CD14-positive monocyte (primary cell): ENCODE results near the gene SLC8A2. TPM values are rescaled to one million over a fixed set of nuclear protein-coding genes. Genes with fewer than 3 reads are reported as not detected.

Experiments
- DNase-seq, 3 donors: peaks; one replicate each; pipeline ENCODE4 v3.0.0-alpha.2; 2011 to 2022
- H2AFZ ChIP-seq: 2 replicates; pipeline ENCODE4 v1.6.0; 2012; ENCODE audit warnings: mild to moderate bottlenecking, low read depth, low read length, inconsistent platforms; ENCODE audit not compliant: insufficient read depth, poor library complexity, severe bottlenecking
- H3K27ac ChIP-seq, 2 donors: 1 replicate in 1 of 2; 2 replicates in 1 of 2; pipeline ENCODE4 v1.5.1; 2012 to 2013; ENCODE audit warnings: low read length in 2 of 2, control low read depth in 1 of 2, inconsistent platforms in 1 of 2, low read depth in 1 of 2, mild to moderate bottlenecking in 1 of 2
- H3K27me3 ChIP-seq, 2 donors: one replicate each; pipeline versions ENCODE4 v1.6.0 to v1.6.1; 2011 to 2013; ENCODE audit warnings: low read length in 2 of 2; ENCODE audit not compliant: control insufficient read depth in 2 of 2, insufficient read depth in 2 of 2
- H3K36me3 ChIP-seq, 2 donors: replicated peaks in 1 of 2; 1 replicate in 1 of 2; 2 replicates in 1 of 2; pipeline versions ENCODE4 v1.5.1 to v1.6.1; 2012 to 2013; ENCODE audit warnings: low read length in 2 of 2, control low read depth in 1 of 2, inconsistent platforms in 1 of 2, mild to moderate bottlenecking in 1 of 2; ENCODE audit not compliant: insufficient read depth in 2 of 2, control insufficient read depth in 1 of 2
- H3K4me1 ChIP-seq, 2 donors: 1 replicate in 1 of 2; 2 replicates in 1 of 2; pipeline versions ENCODE4 v1.5.1 to v1.6.1; 2012 to 2013; ENCODE audit warnings: low read length in 2 of 2, control low read depth in 1 of 2, inconsistent platforms in 1 of 2, mild to moderate bottlenecking in 1 of 2, moderate library complexity in 1 of 2; ENCODE audit not compliant: insufficient read depth in 2 of 2, control insufficient read depth in 1 of 2
- H3K4me2 ChIP-seq: replicated peaks from 2 replicates; pipeline ENCODE3; 2012; ENCODE audit warnings: low read length, moderate library complexity, mild to moderate bottlenecking; ENCODE audit not compliant: poor library complexity, severe bottlenecking; ENCODE audit errors: extremely low read depth
- H3K4me3 ChIP-seq, 3 experiments: fragments of 200-600 bp in 1 of 3; sonication (generic) in 1 of 3; replicated peaks in 1 of 3; 1 replicate in 2 of 3; 2 replicates in 1 of 3; pipeline ENCODE4 v1.5.1; 2011 to 2013; ENCODE audit warnings: low read length in 3 of 3, mild to moderate bottlenecking in 3 of 3, control low read depth in 2 of 3, low read depth in 2 of 3, inconsistent platforms in 1 of 3, moderate library complexity in 1 of 3
- H3K79me2 ChIP-seq: 2 replicates; pipeline ENCODE4 v1.6.0; 2012; ENCODE audit warnings: mild to moderate bottlenecking, control low read depth, inconsistent platforms, low read length, moderate library complexity; ENCODE audit not compliant: insufficient read depth
- H3K9ac ChIP-seq: 2 replicates; pipeline ENCODE4 v1.6.0; 2017; ENCODE audit warnings: low read length, mild to moderate bottlenecking; ENCODE audit not compliant: insufficient read depth, poor library complexity, severe bottlenecking
- H3K9me3 ChIP-seq, 2 donors: replicated peaks in 1 of 2; 1 replicate in 1 of 2; 2 replicates in 1 of 2; pipeline versions ENCODE4 v1.5.1 to v1.6.1; 2012 to 2013; ENCODE audit warnings: low read length in 2 of 2, control low read depth in 1 of 2; ENCODE audit not compliant: control insufficient read depth in 1 of 2, insufficient read depth in 1 of 2
- H4K20me1 ChIP-seq: 2 replicates; pipeline ENCODE4 v1.6.0; 2012; ENCODE audit warnings: mild to moderate bottlenecking, low read length, control low read depth, moderate library complexity; ENCODE audit not compliant: insufficient read depth
- H3K27ac Mint-ChIP-seq, 7 donors: one replicate each; pipeline ENCODE4 v1.8.0; 2020; ENCODE audit warnings: mild to moderate bottlenecking in 7 of 7, mixed read lengths in 7 of 7, moderate library complexity in 6 of 7, inconsistent platforms in 2 of 7
- H3K27me3 Mint-ChIP-seq, 3 donors: one replicate each; pipeline ENCODE4 v1.8.0; 2021 to 2022; ENCODE audit warnings: low read depth in 3 of 3, mild to moderate bottlenecking in 3 of 3, mixed read lengths in 3 of 3, moderate library complexity in 3 of 3, inconsistent platforms in 1 of 3
- H3K36me3 Mint-ChIP-seq, 2 donors: one replicate each; pipeline ENCODE4 v1.8.0; 2020; ENCODE audit warnings: mixed read lengths in 2 of 2, inconsistent platforms in 1 of 2, mild to moderate bottlenecking in 1 of 2
- H3K4me1 Mint-ChIP-seq: one replicate; pipeline ENCODE4 v1.8.0; 2020; ENCODE audit warnings: mild to moderate bottlenecking, mixed read lengths
- H3K4me3 Mint-ChIP-seq, 2 donors: one replicate each; pipeline ENCODE4 v1.8.0; 2020; ENCODE audit warnings: mild to moderate bottlenecking in 2 of 2, mixed read lengths in 2 of 2, moderate library complexity in 1 of 2
- H3K9me3 Mint-ChIP-seq, 7 donors: one replicate each; pipeline ENCODE4 v1.8.0; 2020 to 2022; ENCODE audit warnings: mixed read lengths in 7 of 7, mild to moderate bottlenecking in 6 of 7, moderate library complexity in 6 of 7, inconsistent platforms in 2 of 7
- CTCF ChIP-seq: fragments of 200-600 bp; IDR thresholded peaks from one replicate; pipeline ENCODE4 v1.8.0; 2022; ENCODE audit warnings: antibody characterized with exemption, mild to moderate bottlenecking
- WGBS: methylation state at CpG from one replicate; pipeline ENCODE4 v1.1.5; 2013; ENCODE audit warnings: missing lambda C conversion rate; ENCODE audit not compliant: insufficient coverage; 5-methylcytosine and 5-hydroxymethylcytosine counted together
- intact Hi-C, 2 donors: fragments of 100-400 bp; cut with micrococcal nuclease; formaldehyde crosslinking; loops; one replicate each; pipeline versions ENCODE4 v1.15.0 to v1.15.1; 2023
- polyA plus RNA-seq, 3 donors: library from polyadenylated mRNA; depleted of rRNA in 1 of 3; unstranded in 2 of 3; stranded (reverse) in 1 of 3; fragments of 300-500 nt in 2 of 3; fragments of >200 nt in 1 of 3; fragmentation: Illumina TruSeq in 2 of 3; gene quantifications; 1 replicate in 2 of 3; 2 replicates in 1 of 3; pipeline ENCODE4 v1.2.3, GENCODE V29; 2012 to 2021

Gene SLC8A2
- polyA plus RNA-seq, 3 donors: not detected

- Histone ChIP-seq H3K9ac (no peak overlapping the region), H3K4me3 (no peak overlapping the region), H3K27ac (no peak overlapping the region), H3K36me3 (no peaks in the 10 kb centered on the region), H3K79me2 (no peaks in the 10 kb centered on the region), H3K9me3 (no peaks in the 10 kb centered on the region), H3K4me1 (no peaks in the 10 kb centered on the region), H3K27me3 (peaks cover 7 to 20% of the 10 kb centered on the region in 2 donors), H4K20me1 (no peaks in the 10 kb centered on the region), H2AFZ (no peak overlapping the region), H3K4me2 (no peak overlapping the region)
- peaks cover 46 to 70% (median 46%) of the 10 kb centered on the region in 3 donors for H3K27me3 Mint-ChIP-seq
- 12% methylated on average over 10 of the region's 14 CpGs for WGBS
- no peaks in the 10 kb centered on the region for H3K4me1 Mint-ChIP-seq
- H3K36me3 Mint-ChIP-seq: no peaks in the 10 kb centered on the region
- no peak for TF ChIP-seq CTCF
- intact Hi-C loops: no loop called here
- DNase-seq: no peak
- H3K27ac Mint-ChIP-seq: no peak overlapping the region
- H3K4me3 Mint-ChIP-seq: peak overlapping the region in 1 of 2 donors; percentile 21
- peaks cover 0 to 4% (median 0%) of the 10 kb centered on the region in 7 donors for H3K9me3 Mint-ChIP-seq
These were observed 64.3 kb downstream of the SLC8A2 start for GRCh38 chr19:47407417-47407774.

GRCh38 chr19:47406711-47407416 is 64.8 kb downstream of the SLC8A2 start:
- Mint-ChIP-seq H3K36me3 (no peaks in the 10 kb centered on the region), H3K4me1 (no peaks in the 10 kb centered on the region), H3K27me3 (peaks cover 44 to 66% (median 45%) of the 10 kb centered on the region in 3 donors), H3K27ac (no peak overlapping the region), H3K4me3 (peak overlapping the region in 1 of 2 donors; percentile 79), H3K9me3 (peaks cover 0 to 4% (median 0%) of the 10 kb centered on the region in 7 donors)
- no peaks in the 10 kb centered on the region for H3K79me2 ChIP-seq
- no peak for DNase-seq
- no peaks in the 10 kb centered on the region for H3K36me3 ChIP-seq
- no peak overlapping the region for H3K9ac ChIP-seq
- H3K4me1 ChIP-seq: no peaks in the 10 kb centered on the region
- H3K27me3 ChIP-seq: peaks cover 7 to 20% of the 10 kb centered on the region in 2 donors
- H3K9me3 ChIP-seq: no peaks in the 10 kb centered on the region
- 14% methylated on average over 33 of the region's 47 CpGs for WGBS
- H3K4me3 ChIP-seq: no peak overlapping the region
- no peak overlapping the region for H2AFZ ChIP-seq
- intact Hi-C loops: no loop called here
- no peak overlapping the region for H3K27ac ChIP-seq
- H3K4me2 ChIP-seq: no peak overlapping the region
- no peak for TF ChIP-seq CTCF
- no peaks in the 10 kb centered on the region for H4K20me1 ChIP-seq
